Measurements from ENCODE around the gene ZNF683.
A peak's percentile ranks its signal among the peaks of the same experiment; 100 is the strongest.

Gene ZNF683

DNA sequence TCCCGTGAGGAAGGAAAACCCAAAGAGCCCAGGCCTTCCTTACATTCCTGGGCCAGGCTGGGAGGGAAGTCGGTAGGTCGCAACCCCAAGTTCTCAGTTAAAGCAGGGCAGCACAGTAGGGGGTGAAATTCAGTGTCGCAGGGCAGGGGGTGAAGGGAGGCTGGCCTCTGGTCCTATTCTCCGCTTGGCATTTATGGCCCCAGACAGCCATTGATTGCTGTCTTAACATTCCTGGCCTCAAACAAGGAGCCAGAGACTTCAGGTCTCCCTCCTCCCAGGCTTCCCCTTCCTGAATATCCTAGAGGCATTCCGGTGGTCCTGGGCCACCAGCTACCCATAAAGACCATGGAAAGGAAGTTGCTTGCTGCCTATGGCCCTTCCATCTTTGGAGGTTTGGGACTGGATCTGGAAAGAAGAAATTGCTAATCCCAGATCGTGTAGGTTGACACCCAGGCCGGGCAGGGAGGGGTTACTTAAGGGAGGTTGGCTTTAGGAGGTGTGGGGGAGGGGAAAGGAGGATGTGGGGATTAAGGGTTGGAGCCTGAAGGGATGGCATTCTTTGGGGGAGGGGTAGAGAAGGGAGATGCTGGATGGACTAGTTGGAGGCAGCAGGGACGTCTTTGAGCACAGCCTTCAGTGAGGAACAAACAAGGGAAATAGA is 39.8 kb upstream of the ZNF683 start:
- Histone ChIP-seq H3K4me1 (ENCODE audit: control insufficient read depth, insufficient read depth, low read length) (no peaks in the 10 kb centered on the region), H3K9me3 (ENCODE audit: control insufficient read depth, insufficient read depth, low read depth, low read length) (no peaks in the 10 kb centered on the region), H3K36me3 (ENCODE audit: control insufficient read depth in 2 of 2, insufficient read depth in 1 of 2, low read length in 2 of 2) (no peaks in the 10 kb centered on the region), H3K27ac (ENCODE audit: extremely low read depth, low read depth, low read length) (no peak overlapping the region), H3K4me3 (ENCODE audit: low read depth, low read length) (no peak overlapping the region)
- POLR2A ChIA-PET: no interaction called here
- CTCF ChIA-PET: interaction anchor here (0.7 to 0.9 kb wide), 2 partner anchors 38 to 48 kb away, joined by 3 read pairs; no protein-coding TSS in a partner anchor
- TF ChIP-seq, protein P1, sequence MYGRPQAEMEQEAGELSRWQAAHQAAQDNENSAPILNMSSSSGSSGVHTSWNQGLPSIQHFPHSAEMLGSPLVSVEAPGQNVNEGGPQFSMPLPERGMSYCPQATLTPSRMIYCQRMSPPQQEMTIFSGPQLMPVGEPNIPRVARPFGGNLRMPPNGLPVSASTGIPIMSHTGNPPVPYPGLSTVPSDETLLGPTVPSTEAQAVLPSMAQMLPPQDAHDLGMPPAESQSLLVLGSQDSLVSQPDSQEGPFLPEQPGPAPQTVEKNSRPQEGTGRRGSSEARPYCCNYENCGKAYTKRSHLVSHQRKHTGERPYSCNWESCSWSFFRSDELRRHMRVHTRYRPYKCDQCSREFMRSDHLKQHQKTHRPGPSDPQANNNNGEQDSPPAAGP (tag by site-specific recombination; IDR thresholded peaks at IDR 0.05): no peak
- TF ChIP-seq ZFHX2 (tag by site-specific recombination; conservative IDR thresholded peaks at IDR 0.05) (0 out of 2 replicates have a peak, but pooled peaks have one; percentile 11), WT1 (tag by site-specific recombination; IDR thresholded peaks at IDR 0.05) (peak; percentile 64)
- TF ChIP-seq, protein P2, sequence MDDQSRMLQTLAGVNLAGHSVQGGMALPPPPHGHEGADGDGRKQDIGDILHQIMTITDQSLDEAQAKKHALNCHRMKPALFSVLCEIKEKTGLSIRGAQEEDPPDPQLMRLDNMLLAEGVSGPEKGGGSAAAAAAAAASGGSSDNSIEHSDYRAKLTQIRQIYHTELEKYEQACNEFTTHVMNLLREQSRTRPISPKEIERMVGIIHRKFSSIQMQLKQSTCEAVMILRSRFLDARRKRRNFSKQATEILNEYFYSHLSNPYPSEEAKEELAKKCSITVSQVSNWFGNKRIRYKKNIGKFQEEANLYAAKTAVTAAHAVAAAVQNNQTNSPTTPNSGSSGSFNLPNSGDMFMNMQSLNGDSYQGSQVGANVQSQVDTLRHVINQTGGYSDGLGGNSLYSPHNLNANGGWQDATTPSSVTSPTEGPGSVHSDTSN (CRISPR knock-in tag; IDR thresholded peaks at IDR 0.05): no peak

- TF ChIP-seq ZNF274 (IDR thresholded peaks at IDR 0.05; ENCODE audit: low read length) (no peak), ZNF274 (tag by site-specific recombination; IDR thresholded peaks at IDR 0.05; ENCODE audit: borderline replicate concordance) (no peak), ZNF114 (tag by site-specific recombination; IDR thresholded peaks at IDR 0.05) (no peak), ZSCAN30 (tag by site-specific recombination; IDR thresholded peaks at IDR 0.05) (no peak), ZNF571 (tag by site-specific recombination; IDR thresholded peaks at IDR 0.05) (no peak), ZNF174 (tag by site-specific recombination; IDR thresholded peaks at IDR 0.05) (no peak)
- POLR2A ChIA-PET: no interaction called here
Observed at GRCh38 chr1:26411624-26412074, 39.1 kb upstream of the ZNF683 start.

DNA sequence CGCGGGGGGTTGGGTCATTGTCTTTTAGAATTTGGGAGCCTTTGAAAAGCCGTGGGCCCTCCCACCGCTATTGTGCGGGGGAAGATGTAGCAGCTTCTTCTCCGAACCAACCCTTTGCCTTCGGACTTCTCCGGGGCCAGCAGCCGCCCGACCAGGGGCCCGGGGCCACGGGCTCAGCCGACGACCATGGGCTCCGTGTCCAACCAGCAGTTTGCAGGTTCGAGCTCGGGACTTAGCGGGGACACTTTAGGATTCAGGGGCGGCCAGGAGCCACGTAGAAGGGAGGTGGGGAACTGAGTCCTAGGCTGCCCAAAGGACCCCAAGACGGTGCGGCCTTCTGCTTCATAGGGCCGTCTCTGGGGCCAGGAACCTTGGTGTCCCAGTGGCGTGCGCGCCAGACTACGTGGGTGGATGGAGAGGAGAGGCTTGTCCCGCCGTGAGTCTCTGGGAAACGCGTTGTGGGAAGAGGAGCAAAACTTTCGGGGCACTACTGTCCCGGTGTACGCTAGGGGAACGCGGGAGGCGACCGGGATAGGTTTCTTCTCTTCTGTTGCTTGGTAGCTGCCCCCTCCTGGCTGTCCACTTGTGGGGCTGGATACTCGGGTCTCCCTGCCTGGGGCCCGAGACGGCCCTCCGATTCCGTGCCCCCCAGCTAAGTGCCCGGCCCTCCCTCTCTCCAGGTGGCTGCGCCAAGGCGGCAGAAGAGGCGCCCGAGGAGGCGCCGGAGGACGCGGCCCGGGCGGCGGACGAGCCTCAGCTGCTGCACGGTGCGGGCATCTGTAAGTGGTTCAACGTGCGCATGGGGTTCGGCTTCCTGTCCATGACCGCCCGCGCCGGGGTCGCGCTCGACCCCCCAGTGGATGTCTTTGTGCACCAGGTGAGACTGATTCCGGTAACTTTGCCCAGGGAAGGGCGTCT is 38.4 kb upstream of the ZNF683 start, which contains the start of gene LIN28A:
TSS of gene LIN28A (plus strand) at position 112 of the 918 bp plus-strand sequence. CDS start at position 187, 75 bp downstream.
- H3K4me1 ChIP-seq (ENCODE audit: control insufficient read depth, insufficient read depth, low read length): no peaks in the 10 kb centered on the region
- no peaks in the 10 kb centered on the region for H3K9me3 ChIP-seq (ENCODE audit: control insufficient read depth, insufficient read depth, low read depth, low read length)
- H3K27ac ChIP-seq (ENCODE audit: extremely low read depth, low read depth, low read length): no peak within 1 kb of the TSS
- no peaks in the 10 kb centered on the region for H3K36me3 ChIP-seq (ENCODE audit: control insufficient read depth in 2 of 2, insufficient read depth in 1 of 2, low read length in 2 of 2)
- ChIA-PET POLR2A (no interaction called here), CTCF (interaction anchor here (0.6 kb wide), 1 partner anchor 204 kb away, joined by 5 read pairs; no protein-coding TSS in a partner anchor)
- H3K4me3 ChIP-seq (ENCODE audit: low read depth, low read length): no peak within 1 kb of the TSS
- TF ChIP-seq SETDB1 (IDR thresholded peaks at IDR 0.05; ENCODE audit: insufficient read length, low read length): no peak
- TF ChIP-seq ZNF132 (tag by site-specific recombination; IDR thresholded peaks at IDR 0.05; ENCODE audit: borderline replicate concordance): no peak
- no peak for TF ChIP-seq ZNF214 (tag by site-specific recombination; IDR thresholded peaks at IDR 0.05; ENCODE audit: borderline replicate concordance)
- TF ChIP-seq PRDM2 (tag by site-specific recombination; IDR thresholded peaks at IDR 0.05; ENCODE audit: borderline replicate concordance): no peak
- TF ChIP-seq, protein P3, sequence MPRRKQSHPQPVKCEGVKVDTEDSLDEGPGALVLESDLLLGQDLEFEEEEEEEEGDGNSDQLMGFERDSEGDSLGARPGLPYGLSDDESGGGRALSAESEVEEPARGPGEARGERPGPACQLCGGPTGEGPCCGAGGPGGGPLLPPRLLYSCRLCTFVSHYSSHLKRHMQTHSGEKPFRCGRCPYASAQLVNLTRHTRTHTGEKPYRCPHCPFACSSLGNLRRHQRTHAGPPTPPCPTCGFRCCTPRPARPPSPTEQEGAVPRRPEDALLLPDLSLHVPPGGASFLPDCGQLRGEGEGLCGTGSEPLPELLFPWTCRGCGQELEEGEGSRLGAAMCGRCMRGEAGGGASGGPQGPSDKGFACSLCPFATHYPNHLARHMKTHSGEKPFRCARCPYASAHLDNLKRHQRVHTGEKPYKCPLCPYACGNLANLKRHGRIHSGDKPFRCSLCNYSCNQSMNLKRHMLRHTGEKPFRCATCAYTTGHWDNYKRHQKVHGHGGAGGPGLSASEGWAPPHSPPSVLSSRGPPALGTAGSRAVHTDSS (tag by site-specific recombination; IDR thresholded peaks at IDR 0.05): no peak
- no peak for TF ChIP-seq ZNF658 (tag by site-specific recombination; IDR thresholded peaks at IDR 0.05)
- no peak for TF ChIP-seq ZNF19 (tag by site-specific recombination; IDR thresholded peaks at IDR 0.05; ENCODE audit: low read depth)

More at GRCh38 chr1:26411624-26412074, 39.1 kb upstream of the ZNF683 start:
- no peaks in the 10 kb centered on the region for H3K9me3 ChIP-seq (ENCODE audit: control insufficient read depth, insufficient read depth, low read depth, low read length)
- CTCF ChIA-PET: no interaction called here
- H3K36me3 ChIP-seq (ENCODE audit: control insufficient read depth in 2 of 2, insufficient read depth in 1 of 2, low read length in 2 of 2): no peaks in the 10 kb centered on the region
- H3K4me1 ChIP-seq (ENCODE audit: control insufficient read depth, insufficient read depth, low read length): no peaks in the 10 kb centered on the region
- no peak overlapping the region for H3K27ac ChIP-seq (ENCODE audit: extremely low read depth, low read depth, low read length)
- H3K4me3 ChIP-seq (ENCODE audit: low read depth, low read length): no peak overlapping the region
